Thyroid gland (tissue), 4 donors: ENCODE results near the gene CNTNAP5. TPM values are rescaled to one million over a fixed set of nuclear protein-coding genes. Genes with fewer than 3 reads are reported as not detected.

Experiments used
- DNase-seq, 2 donors: peaks; one replicate each; pipeline ENCODE4 v3.0.0-alpha.2; 2019
- H3K27ac ChIP-seq, 3 donors: fragments of 200-600 bp; sonication (generic); 1 replicate in 2 of 3; 2 replicates in 1 of 3; pipeline ENCODE4 v1.5.1; 2016 to 2019; ENCODE audit warnings: mild to moderate bottlenecking in 1 of 3, moderate library complexity in 1 of 3
- H3K27me3 ChIP-seq: fragments of 200-600 bp; sonication (generic); one replicate; pipeline ENCODE4 v1.5.1; 2019
- H3K36me3 ChIP-seq, 2 donors: fragments of 200-600 bp; sonication (generic); one replicate each; pipeline ENCODE4 v1.5.1; 2016 to 2019
- H3K4me1 ChIP-seq, 2 donors: fragments of 200-600 bp; sonication (generic); one replicate each; pipeline ENCODE4 v1.5.1; 2017 to 2019
- H3K4me3 ChIP-seq, 3 donors: fragments of 200-600 bp; sonication (generic); replicated peaks in 1 of 3; 1 replicate in 2 of 3; 2 replicates in 1 of 3; pipeline ENCODE4 v1.5.1; 2016; ENCODE audit warnings: mild to moderate bottlenecking in 1 of 3
- H3K9me3 ChIP-seq: fragments of 200-600 bp; sonication (generic); one replicate; pipeline ENCODE4 v1.5.1; 2017
- POLR2A ChIP-seq, 2 donors: fragments of 450-650 bp; IDR thresholded peaks; one replicate each; pipeline ENCODE4 v1.6.1; 2017; ENCODE audit warnings: antibody characterized with exemption in 2 of 2, mild to moderate bottlenecking in 2 of 2, moderate library complexity in 1 of 2
- WGBS, 2 donors: methylation state at CpG; one replicate each; pipeline ENCODE4 v1.1.5; 2017; 5-methylcytosine and 5-hydroxymethylcytosine counted together
- intact Hi-C: fragments of 100-400 bp; cut with DNase I; formaldehyde crosslinking; loops from one replicate; pipeline ENCODE4 v1.15.1; 2023
- total RNA-seq, 4 donors: library from RNA; depleted of rRNA; stranded (reverse); fragments of >200 nt; gene quantifications; one replicate each; pipeline ENCODE4 v1.2.3, GENCODE V29; 2016
- TF ChIP-seq, protein P1 (sequence below), 6 experiments: fragments of 200-600 bp in 3 of 6; fragments of 450-650 bp in 3 of 6; sonication (generic) in 3 of 6; IDR thresholded peaks; one replicate each; pipeline ENCODE4 v1.5.1; 2016 to 2019; ENCODE audit warnings: antibody characterized with exemption in 6 of 6, mild to moderate bottlenecking in 2 of 6, inconsistent platforms in 1 of 6, moderate library complexity in 1 of 6

Gene CNTNAP5
- total RNA-seq, 4 donors from 2014 or later = not detected

- H3K27me3 ChIP-seq = no peaks in the 10 kb centered on the region
- no peaks in the 10 kb centered on the region for H3K9me3 ChIP-seq
- no peak overlapping the region for H3K4me3 ChIP-seq
- intact Hi-C loops = no loop called here
- no peak for DNase-seq
- H3K36me3 ChIP-seq = no peaks in the 10 kb centered on the region
- TF ChIP-seq, protein P1, sequence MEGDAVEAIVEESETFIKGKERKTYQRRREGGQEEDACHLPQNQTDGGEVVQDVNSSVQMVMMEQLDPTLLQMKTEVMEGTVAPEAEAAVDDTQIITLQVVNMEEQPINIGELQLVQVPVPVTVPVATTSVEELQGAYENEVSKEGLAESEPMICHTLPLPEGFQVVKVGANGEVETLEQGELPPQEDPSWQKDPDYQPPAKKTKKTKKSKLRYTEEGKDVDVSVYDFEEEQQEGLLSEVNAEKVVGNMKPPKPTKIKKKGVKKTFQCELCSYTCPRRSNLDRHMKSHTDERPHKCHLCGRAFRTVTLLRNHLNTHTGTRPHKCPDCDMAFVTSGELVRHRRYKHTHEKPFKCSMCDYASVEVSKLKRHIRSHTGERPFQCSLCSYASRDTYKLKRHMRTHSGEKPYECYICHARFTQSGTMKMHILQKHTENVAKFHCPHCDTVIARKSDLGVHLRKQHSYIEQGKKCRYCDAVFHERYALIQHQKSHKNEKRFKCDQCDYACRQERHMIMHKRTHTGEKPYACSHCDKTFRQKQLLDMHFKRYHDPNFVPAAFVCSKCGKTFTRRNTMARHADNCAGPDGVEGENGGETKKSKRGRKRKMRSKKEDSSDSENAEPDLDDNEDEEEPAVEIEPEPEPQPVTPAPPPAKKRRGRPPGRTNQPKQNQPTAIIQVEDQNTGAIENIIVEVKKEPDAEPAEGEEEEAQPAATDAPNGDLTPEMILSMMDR (IDR thresholded peaks at IDR 0.05) = no peak
- no peak for TF ChIP-seq POLR2A (IDR thresholded peaks at IDR 0.05)
- H3K27ac ChIP-seq = no peak overlapping the region
- WGBS, 2 donors = 49 to 51% methylated on average over 5 of the region's 5 CpGs
- no peaks in the 10 kb centered on the region for H3K4me1 ChIP-seq
Observed at GRCh38 chr2:124664363-124664762, 639.3 kb downstream of the CNTNAP5 start.

- H3K36me3 ChIP-seq = no peaks in the 10 kb centered on the region
- WGBS, 2 donors = 69 to 89% methylated on average over 2 of the region's 2 CpGs
- no peaks in the 10 kb centered on the region for H3K27me3 ChIP-seq
- DNase-seq = no peak
- H3K4me3 ChIP-seq = no peak overlapping the region
- TF ChIP-seq POLR2A (IDR thresholded peaks at IDR 0.05) = no peak
- TF ChIP-seq, protein P1 (IDR thresholded peaks at IDR 0.05) = no peak
- intact Hi-C loops = no loop called here
- no peak overlapping the region for H3K27ac ChIP-seq
- H3K4me1 ChIP-seq = no peaks in the 10 kb centered on the region
- no peaks in the 10 kb centered on the region for H3K9me3 ChIP-seq
Observed at GRCh38 chr2:124666976-124667375, 641.9 kb downstream of the CNTNAP5 start.

DNA sequence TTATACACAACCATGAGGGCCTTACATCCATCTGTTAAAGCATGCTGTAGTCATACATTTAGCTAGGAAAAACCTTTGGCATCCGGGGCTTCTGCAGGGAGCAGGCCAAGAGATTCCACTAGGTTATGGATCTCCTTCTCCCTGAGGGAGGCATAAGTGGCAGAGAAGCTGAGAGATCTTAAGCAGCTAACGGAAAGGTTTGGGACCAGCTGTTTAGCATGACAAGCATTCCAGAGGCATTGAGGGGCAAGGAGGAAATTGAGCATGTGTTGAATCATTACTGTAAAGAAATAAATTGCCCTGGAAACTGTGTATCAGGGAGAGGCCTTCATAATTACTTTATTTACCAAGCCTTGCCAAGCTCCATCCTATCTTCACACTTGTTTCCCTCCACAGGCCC is 643.1 kb downstream of the CNTNAP5 start:
- Histone ChIP-seq H3K27ac (no peak overlapping the region), H3K9me3 (no peaks in the 10 kb centered on the region), H3K36me3 (no peaks in the 10 kb centered on the region), H3K4me1 (no peaks in the 10 kb centered on the region), H3K27me3 (no peaks in the 10 kb centered on the region), H3K4me3 (no peak overlapping the region)
- 25 to 48% methylated on average over 2 of the region's 2 CpGs for WGBS, 2 donors
- DNase-seq = no peak
- TF ChIP-seq, protein P1 (IDR thresholded peaks at IDR 0.05) = no peak
- no peak for TF ChIP-seq POLR2A (IDR thresholded peaks at IDR 0.05)
- intact Hi-C loops = no loop called here

DNA sequence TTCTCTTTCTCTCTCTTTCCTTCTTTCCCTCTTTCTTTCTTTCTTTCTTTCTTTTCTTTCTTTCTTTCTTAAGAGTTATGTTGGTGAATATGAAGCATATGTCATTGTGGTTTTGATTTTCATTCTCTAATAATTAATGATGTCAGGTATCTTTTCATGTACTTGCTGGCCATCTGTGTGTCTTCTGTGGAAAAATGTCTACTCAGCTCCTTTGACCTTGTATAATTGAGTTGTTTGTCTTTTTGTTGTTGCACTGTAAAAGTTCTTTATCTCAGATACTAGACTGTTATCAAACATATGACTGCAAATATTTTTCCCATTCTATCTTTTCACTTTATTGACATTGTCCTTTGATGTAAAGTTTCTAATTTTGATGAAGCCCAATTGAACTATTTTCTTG is 645.1 kb downstream of the CNTNAP5 start:
- intact Hi-C loops = no loop called here
- H3K9me3 ChIP-seq = no peaks in the 10 kb centered on the region
- H3K4me3 ChIP-seq = no peak overlapping the region
- H3K27me3 ChIP-seq = no peaks in the 10 kb centered on the region
- no peak for TF ChIP-seq POLR2A (IDR thresholded peaks at IDR 0.05)
- TF ChIP-seq, protein P1 (IDR thresholded peaks at IDR 0.05) = no peak
- no peak for DNase-seq
- no peak overlapping the region for H3K27ac ChIP-seq
- no peaks in the 10 kb centered on the region for H3K36me3 ChIP-seq
- H3K4me1 ChIP-seq = no peaks in the 10 kb centered on the region

- Histone ChIP-seq H3K36me3 (no peaks in the 10 kb centered on the region), H3K4me3 (no peak overlapping the region), H3K27ac (no peak overlapping the region), H3K9me3 (no peaks in the 10 kb centered on the region), H3K27me3 (no peaks in the 10 kb centered on the region), H3K4me1 (no peaks in the 10 kb centered on the region)
- TF ChIP-seq, protein P1 (IDR thresholded peaks at IDR 0.05) = no peak
- TF ChIP-seq POLR2A (IDR thresholded peaks at IDR 0.05) = no peak
- WGBS, 2 donors = 83 to 84% methylated on average over 2 of the region's 2 CpGs
- intact Hi-C loops = no loop called here
- DNase-seq = no peak
Observed at GRCh38 chr2:124678043-124678442, 653.0 kb downstream of the CNTNAP5 start.
